ENCODE measurements around the gene TMEM86B.

TMEM86B gene

DNA sequence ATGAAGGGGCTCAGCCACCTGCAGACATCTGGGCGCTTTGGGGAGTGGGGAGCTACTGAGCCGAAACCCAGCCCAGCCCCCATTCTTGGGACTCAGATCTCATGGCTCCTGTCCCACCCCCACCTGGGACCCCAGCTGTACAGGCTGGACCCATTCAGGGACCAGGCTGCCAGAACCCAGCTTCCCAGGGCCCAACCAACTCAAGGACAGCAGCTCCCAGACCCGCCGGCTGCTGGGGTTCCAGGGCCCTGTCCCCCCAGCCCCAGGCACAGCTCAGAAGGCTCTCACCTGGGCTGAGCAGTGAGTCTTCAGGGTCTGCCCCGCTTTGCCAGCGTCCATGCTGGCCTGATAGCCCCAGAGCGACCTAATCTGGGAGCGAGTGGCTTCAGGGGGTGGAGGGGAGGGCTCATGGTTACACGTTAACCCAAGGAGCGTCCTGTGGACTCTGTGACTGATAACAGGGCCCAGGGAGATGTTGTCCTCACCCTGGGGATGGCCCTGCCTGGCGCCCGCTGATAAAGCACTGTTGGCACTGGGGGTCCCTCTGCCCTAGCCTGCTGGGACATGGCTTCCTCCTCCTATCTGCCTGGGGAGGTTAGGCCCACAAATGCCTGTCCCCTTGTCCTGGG lies at the start of gene TMEM86B:
Gene TMEM86B (minus strand): TSS at position 361 of the 629 bp plus-strand sequence. CDS start 22 bp downstream, at position 339.
- no peak for DNase-seq

GRCh38 chr19:55277494-55277893 lies 48.9 kb upstream of the TMEM86B start:
- no peak for DNase-seq

- DNase-seq, result no peak
These were observed 48.3 kb upstream of the TMEM86B start for GRCh38 chr19:55276720-55277430.

DNA sequence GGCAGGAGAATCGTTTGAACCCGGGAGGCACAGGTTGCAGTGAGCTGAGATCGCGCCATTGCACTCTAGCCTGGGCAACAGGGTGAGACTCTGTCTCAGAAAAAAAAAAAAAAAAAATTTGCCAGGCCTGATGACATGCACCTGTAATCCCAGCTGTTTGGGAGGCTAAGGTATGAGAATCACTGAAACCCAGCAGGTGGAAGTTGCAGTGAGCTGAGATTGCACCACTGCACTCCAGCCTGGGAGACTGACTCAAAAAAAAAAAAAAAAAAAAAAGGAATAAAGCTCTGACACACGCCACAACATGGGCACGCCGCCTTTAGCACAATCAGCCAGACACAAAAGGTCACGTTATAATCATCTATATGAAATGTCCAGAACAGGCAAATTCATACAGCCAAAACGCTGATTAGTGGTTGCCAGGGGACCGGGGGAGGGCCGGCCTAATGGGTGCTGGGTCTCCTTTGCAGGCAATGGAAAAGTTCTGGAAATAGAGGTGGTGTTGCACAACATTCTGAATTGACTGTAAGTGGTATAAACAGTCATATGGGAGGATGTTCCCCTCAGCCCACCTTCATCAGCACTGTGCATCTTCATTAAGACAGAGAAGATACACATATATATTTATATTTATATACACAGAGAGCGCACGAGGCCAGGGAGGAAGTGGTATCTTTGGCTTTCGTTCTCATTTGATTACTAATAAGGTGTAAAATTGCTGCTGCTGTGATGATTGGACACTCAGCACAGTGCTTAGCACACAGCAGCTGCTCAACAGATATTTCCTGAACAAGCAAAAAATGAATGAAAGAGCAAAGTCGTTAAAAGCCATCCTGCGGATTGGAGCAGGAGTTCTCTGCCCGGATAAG lies 47.5 kb upstream of the TMEM86B start:
- no peak for DNase-seq

- DNase-seq, result no peak
These were observed 45.6 kb upstream of the TMEM86B start for GRCh38 chr19:55273978-55274707.

DNA sequence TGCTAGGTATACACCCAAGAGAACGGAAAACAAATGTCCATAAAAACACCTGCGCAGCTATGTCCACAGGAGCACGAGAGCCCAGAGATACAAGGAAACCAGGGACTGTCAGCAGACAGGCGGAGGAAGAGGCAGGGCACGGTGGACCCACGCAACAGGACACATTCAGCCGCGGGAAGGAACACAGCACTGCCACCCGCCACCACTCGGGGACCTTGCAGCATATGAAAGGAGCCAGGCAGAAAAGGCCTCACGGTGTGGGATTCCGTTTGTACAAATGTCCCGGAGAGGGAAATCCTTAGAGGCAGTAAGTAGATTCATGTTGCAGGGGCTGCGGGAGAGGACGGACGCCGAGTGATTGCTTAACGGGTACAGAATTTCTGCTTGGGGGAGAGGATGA lies 43.6 kb upstream of the TMEM86B start:
- no peak for DNase-seq

DNA sequence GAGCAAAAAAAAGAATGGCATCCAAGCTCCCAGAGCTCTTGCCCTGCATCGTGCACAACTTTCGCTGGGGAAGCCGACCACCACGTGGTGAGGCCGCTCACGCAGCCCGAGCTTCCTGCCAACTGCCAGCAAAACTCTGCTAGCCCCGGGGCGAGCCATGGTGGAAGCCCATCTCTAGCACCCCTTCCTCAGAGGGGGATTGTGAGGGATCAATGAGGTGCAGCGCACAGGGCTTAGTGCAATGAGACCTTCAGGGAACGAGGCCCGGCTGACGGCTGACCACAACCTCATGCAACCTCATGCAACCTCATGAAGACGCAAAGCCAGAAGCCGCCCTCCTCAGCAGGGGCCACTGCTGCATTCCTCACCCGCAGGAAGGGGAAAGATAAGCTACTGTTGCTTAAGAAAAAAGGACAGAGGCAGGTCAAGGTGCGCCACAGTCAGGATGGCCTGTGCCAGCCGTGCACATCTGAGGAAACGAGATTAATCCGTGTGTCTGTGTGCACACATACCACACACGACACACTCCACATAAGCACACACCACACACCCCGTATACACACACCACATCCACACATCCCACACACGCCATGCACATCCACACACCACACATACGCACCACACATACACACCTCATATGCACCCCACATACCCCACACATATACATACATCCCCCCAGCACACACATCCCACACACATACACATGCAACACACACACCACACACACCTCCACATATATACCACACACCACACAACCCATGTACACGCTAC lies 41.8 kb upstream of the TMEM86B start:
- no peak for DNase-seq

- DNase-seq, result no peak
These were observed 40.7 kb upstream of the TMEM86B start for GRCh38 chr19:55269299-55269698.

- DNase-seq, result no peak
These were observed 38.3 kb upstream of the TMEM86B start for GRCh38 chr19:55266840-55267239.

DNA sequence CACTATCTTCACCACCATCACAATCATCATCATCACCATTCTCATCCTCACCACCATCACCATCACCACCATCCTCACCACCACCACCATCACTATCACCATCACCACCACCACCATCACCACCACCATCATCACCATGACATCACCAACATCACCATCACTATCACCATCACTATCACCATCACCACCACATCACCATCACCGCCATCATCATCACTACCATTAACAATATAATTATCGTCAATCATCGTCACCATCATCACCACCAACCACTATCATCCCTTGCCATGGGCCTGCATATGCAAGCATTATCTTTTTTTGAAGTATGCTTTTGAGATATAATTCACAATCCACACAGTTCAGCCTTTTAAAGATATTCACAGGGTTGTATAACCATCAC lies 37.8 kb upstream of the TMEM86B start:
- DNase-seq, result no peak

DNA sequence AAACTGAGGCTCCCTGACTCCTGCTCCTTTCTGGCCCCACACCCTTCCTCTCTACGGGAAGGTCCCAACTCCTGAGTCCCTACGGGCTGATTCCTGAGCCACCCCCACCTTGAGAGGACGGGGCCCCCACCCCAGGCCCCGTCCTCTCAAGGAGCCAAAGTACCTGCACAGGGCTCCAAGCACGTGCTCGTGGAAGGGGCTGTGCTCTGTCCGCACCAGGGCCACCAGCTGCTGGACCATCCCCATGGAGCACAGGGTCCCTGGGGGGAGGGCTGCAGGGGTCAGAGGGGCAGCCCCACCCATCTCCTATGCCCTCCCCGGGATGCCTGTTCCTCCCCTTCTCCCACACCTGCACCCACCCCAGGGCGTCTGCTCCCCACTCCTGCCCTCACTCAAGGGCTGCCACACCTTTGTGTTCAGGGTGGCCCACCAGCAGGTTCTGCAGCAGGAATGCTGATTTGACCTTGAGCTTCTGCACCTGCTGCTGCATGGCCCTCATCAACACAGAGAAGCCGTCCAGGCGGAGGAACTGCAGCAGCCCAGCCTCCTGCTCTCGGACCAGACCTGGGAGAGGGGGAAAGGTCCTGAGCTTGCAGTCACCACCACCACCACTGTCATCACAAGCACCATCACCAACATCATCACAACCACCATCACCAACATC lies 37.3 kb upstream of the TMEM86B start:
- no peak for DNase-seq

DNA sequence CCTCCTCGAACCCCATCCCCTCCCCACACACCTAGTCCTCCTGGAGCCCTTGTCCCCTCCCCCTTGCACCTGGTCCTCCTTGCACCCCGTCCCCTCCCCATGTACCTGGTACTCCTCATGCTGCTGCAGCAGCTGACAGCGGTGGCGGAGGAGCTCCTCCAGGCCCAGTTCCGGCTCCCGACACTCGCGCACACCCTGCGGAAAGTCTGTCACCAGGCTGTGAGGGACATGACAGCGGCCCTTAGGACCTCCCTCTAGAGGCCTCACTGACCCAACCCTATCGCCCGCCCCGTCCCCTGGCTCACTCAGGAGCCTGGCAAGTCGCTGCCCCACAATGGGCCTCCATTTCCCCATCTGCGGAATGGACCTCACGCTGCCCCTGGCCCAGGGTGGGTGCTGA lies 36.6 kb upstream of the TMEM86B start:
- DNase-seq, result no peak

DNA sequence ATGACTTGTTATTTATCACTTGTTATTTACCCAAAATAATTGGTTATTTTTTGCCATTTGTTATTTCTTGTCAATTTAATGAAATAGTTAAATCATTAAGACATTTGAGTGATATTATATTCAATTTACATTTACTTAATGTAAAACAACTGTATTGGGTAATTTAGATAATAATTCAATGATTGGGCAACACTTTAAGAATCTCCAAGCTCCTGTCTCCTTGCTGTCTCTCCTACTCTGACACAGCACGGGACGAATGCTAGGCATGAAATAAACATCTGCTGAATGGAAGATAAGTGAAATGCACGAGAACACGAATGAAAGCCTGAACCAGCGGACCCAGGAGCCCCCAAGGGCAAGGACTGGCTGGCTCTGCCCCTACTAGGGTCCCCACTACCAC lies 36.0 kb upstream of the TMEM86B start:
- DNase-seq, result no peak

DNA sequence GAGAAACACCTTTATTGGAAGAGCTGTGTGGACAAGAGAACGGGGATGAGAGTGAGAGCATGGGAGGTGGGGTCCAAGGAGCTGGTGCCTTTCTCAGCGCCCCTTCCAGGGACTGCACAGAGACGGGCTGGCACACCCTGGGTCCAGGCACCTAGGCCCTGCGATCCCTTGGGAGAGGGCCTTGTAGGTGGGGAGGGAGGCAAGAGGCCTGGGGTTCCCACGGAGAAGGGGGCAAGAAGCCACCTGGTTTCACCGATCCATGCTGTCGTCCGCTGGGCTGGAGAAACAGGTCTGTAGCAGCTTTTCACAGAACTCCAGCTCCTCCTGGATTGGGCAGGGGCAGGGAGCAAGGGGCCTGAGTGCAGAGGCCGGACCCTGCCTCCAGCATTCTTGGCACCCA lies 33.8 kb upstream of the TMEM86B start:
- DNase-seq, result no peak

- no peak for DNase-seq
These were observed 33.1 kb upstream of the TMEM86B start for GRCh38 chr19:55261671-55262126.

GRCh38 chr19:55259540-55260210 lies 31.1 kb upstream of the TMEM86B start:
- no peak for DNase-seq

DNA sequence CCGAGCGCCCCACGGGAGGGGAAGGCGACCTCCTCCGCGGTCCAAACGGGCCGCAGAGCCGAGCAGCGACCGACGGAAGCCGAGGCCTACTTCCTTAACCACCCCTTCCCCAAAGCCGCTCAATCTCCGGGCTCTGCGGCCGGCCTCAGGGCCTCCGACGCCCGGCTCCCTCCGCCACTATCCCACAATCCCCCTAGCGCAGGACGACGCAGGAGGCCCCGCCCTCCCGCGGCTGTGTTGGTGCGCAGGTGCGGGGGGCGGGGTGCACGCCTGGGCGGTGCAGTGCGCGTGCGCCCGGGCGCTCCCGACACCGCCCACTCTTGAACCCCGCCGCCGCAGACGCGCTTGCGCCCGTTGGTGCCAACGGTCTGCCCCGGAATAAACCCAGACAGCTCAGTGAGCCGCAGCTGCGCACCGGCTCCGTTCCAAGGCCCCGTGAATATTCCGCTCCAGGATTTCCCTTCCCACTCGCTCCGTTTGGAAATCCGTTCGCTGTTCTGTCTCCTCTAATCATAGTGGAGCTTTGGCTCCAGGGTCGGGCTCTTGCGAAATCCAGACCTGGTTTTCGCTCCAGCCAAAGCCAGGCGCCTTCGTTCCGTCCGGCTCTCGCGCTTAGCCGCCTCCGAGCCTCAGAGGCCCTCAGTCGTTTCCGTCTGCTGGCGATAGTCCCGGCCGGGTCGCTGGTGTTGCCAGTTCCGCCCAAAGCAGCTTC lies 30.4 kb upstream of the TMEM86B start, which contains the start of gene PPP6R1:
Gene PPP6R1 (minus strand): TSS at position 190 of the 712 bp plus-strand sequence. CDS start 11,914 bp downstream, outside the sequence.
- DNase-seq, result peak; percentile 94

DNA sequence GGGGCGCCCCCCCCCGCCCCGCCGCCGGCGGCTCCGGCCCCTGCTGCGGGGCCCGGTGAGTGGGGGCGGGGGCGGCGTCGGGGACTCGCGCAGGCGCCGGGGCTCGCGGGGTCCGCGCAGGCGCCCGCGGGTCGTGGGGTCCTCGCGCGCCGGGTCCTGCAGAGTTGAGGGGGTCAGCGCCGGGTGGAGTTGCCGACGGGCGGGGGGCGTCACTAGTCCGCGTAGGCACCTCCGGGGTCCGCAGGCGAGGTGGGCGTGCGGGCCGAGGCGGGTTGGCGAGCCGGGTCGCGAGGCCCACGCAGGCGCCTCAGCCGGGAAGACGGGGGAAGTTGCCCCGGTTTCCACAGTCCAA lies 29.9 kb upstream of the TMEM86B start:
- DNase-seq, result no peak

DNA sequence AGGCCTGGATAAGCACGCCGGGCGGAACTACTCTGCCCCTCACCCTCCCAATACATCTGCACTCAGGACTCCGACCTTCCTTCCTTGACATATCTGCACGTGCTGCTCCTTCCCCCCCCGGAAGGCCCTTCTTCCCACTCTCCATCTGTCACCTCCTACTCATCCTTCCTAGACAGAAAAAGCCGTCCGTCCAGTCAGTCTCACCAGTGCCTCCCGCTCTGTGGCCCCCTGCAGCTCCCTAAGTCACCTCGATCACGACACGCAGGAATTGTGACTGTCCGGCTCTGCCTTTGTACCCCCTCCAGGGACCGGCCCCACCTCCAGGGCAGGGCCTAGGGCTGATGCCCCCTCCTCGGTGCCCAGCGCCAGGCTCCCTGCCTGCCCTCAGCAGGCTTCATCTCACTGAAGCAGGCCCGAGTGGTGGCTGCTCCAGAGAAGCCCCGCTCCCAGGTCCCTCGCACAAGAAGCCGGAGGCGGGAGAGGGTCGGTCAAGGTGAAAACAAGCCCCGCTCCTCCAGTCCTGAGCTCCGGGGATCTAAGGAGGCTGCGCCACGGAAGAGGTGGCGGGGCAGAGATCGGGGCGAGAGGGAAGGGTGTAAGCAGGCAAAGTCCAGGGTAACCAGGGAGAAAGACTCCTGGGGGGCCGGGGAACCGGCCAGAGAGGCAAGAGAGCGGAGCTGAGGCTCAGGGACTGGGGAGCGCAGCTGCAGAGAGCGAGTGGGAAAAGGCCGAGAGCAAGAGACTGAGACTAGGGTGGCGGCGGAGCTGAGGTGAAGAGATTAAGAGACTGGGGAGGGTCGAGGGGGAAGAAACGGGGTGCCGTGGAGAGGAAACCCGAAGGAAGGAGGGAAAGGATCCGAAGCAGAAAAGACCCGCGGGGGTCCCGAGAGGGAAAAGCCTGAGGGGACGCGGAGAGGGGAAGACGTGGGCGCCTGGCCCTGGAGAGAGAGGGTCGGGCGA lies 29.2 kb upstream of the TMEM86B start:
- DNase-seq, result no peak

Measured in SIG-M5 (cell line).